Endothelial cell (in vitro differentiated cells): ENCODE measurements around the gene KATNAL2. TPM values are rescaled to one million over a fixed set of nuclear protein-coding genes. Genes with fewer than 3 reads are reported as not detected.

Experiments used
- DNase-seq: peaks from one replicate; pipeline ENCODE4 v3.0.0; 2021; ENCODE audit warnings: low spot score
- H3K27ac Mint-ChIP-seq: one replicate; pipeline ENCODE4 v1.8.0; 2021; ENCODE audit warnings: mixed read lengths, inconsistent platforms; ENCODE audit not compliant: unreplicated experiment
- H3K27me3 Mint-ChIP-seq: one replicate; pipeline ENCODE4 v1.8.0; 2021; ENCODE audit warnings: mild to moderate bottlenecking, moderate library complexity, mixed read lengths, inconsistent platforms; ENCODE audit not compliant: unreplicated experiment
- H3K36me3 Mint-ChIP-seq: one replicate; pipeline ENCODE4 v1.8.0; 2021; ENCODE audit warnings: mild to moderate bottlenecking, low read depth, mixed read lengths, inconsistent platforms; ENCODE audit not compliant: unreplicated experiment
- H3K4me1 Mint-ChIP-seq: one replicate; pipeline ENCODE4 v1.8.0; 2021; ENCODE audit warnings: mild to moderate bottlenecking, mixed read lengths, inconsistent platforms; ENCODE audit not compliant: unreplicated experiment
- H3K4me3 Mint-ChIP-seq: one replicate; pipeline ENCODE4 v1.8.0; 2021; ENCODE audit warnings: mild to moderate bottlenecking, mixed read lengths, inconsistent platforms; ENCODE audit not compliant: unreplicated experiment
- H3K9me3 Mint-ChIP-seq: one replicate; pipeline ENCODE4 v1.8.0; 2021; ENCODE audit warnings: mixed read lengths, inconsistent platforms; ENCODE audit not compliant: unreplicated experiment
- CTCF ChIP-seq: fragments of 200-600 bp; sonication (generic); IDR thresholded peaks from one replicate; pipeline ENCODE4 v1.5.0; 2021; ENCODE audit warnings: antibody characterized with exemption; ENCODE audit not compliant: unreplicated experiment
- total RNA-seq: library from RNA; stranded (reverse); fragmentation: NEBNext Ultra II Directional; extraction: Animal tissue kit (Norgen Biotek cat#: 25700); gene quantifications from one replicate; pipeline ENCODE4 v1.2.1, GENCODE V29; 2021; ENCODE audit not compliant: unreplicated experiment

The KATNAL2 gene
- total RNA-seq, 1 donor from 2014 or later = 7.9 TPM

GRCh38 chr18:47108373-47108772, 191.0 kb downstream of the KATNAL2 start:
- DNase-seq = no peak
- no peak for TF ChIP-seq CTCF
- H3K4me1 Mint-ChIP-seq = no peaks in the 10 kb centered on the region
- H3K27ac Mint-ChIP-seq = no peak overlapping the region
- peaks cover 6% of the 10 kb centered on the region for H3K27me3 Mint-ChIP-seq
- H3K36me3 Mint-ChIP-seq = peaks cover 9% of the 10 kb centered on the region
- H3K4me3 Mint-ChIP-seq = no peak overlapping the region
- H3K9me3 Mint-ChIP-seq = no peaks in the 10 kb centered on the region

- peaks cover 9% of the 10 kb centered on the region for H3K36me3 Mint-ChIP-seq
- no peak overlapping the region for H3K27ac Mint-ChIP-seq
- no peaks in the 10 kb centered on the region for H3K9me3 Mint-ChIP-seq
- H3K4me1 Mint-ChIP-seq = no peaks in the 10 kb centered on the region
- no peak overlapping the region for H3K4me3 Mint-ChIP-seq
- DNase-seq = no peak
- no peak for TF ChIP-seq CTCF
- H3K27me3 Mint-ChIP-seq = peaks cover 6% of the 10 kb centered on the region
Observed at GRCh38 chr18:47108998-47109405, 191.6 kb downstream of the KATNAL2 start.

- H3K9me3 Mint-ChIP-seq = no peaks in the 10 kb centered on the region
- no peak for TF ChIP-seq CTCF
- H3K27me3 Mint-ChIP-seq = peaks cover 6% of the 10 kb centered on the region
- H3K4me3 Mint-ChIP-seq = no peak overlapping the region
- peaks cover 9% of the 10 kb centered on the region for H3K36me3 Mint-ChIP-seq
- H3K27ac Mint-ChIP-seq = no peak overlapping the region
- no peaks in the 10 kb centered on the region for H3K4me1 Mint-ChIP-seq
- DNase-seq = no peak
Observed at GRCh38 chr18:47109720-47110119, 192.3 kb downstream of the KATNAL2 start.

- TF ChIP-seq CTCF = no peak
- no peak overlapping the region for H3K27ac Mint-ChIP-seq
- H3K4me3 Mint-ChIP-seq = no peak overlapping the region
- no peaks in the 10 kb centered on the region for H3K4me1 Mint-ChIP-seq
- H3K9me3 Mint-ChIP-seq = no peaks in the 10 kb centered on the region
- peaks cover 6% of the 10 kb centered on the region for H3K27me3 Mint-ChIP-seq
- DNase-seq = no peak
- H3K36me3 Mint-ChIP-seq = peaks cover 9% of the 10 kb centered on the region
Observed at GRCh38 chr18:47110492-47111274, 193.3 kb downstream of the KATNAL2 start.

- no peak for DNase-seq
- no peak overlapping the region for H3K27ac Mint-ChIP-seq
Observed at GRCh38 chr18:47113796-47114540, 196.6 kb downstream of the KATNAL2 start.

More at GRCh38 chr18:47113796-47114540, 196.6 kb downstream of the KATNAL2 start:
- Mint-ChIP-seq H3K9me3 (no peaks in the 10 kb centered on the region), H3K4me1 (no peaks in the 10 kb centered on the region), H3K36me3 (peaks cover 9% of the 10 kb centered on the region), H3K4me3 (no peak overlapping the region), H3K27me3 (peaks cover 5% of the 10 kb centered on the region)
- no peak for TF ChIP-seq CTCF
